ENCODE results near the gene COA6.

COA6 gene

GRCh38 chr1:234373064-234373958, at the start of gene COA6:
COA6 (plus strand) TSS chr1:234373456; CDS start chr1:234373467, 11 bp downstream.
- H3K27me3 ChIP-seq (ENCODE audit: insufficient read depth, insufficient read length) = no peaks in the 10 kb centered on the region
- TF ChIP-seq SUZ12 (IDR thresholded peaks at IDR 0.05; ENCODE audit: extremely low read depth, insufficient read depth, insufficient read length) (no peak), ZNF274 (IDR thresholded peaks at IDR 0.05; ENCODE audit: low read depth, low read length) (no peak), YY1 (IDR thresholded peaks at IDR 0.05; ENCODE audit: insufficient read depth, insufficient read length) (no peak)
- H3K36me3 ChIP-seq (ENCODE audit: insufficient read depth, insufficient read length, low read length) = peaks cover 38% of the 10 kb centered on the region
- peak within 1 kb of the TSS; percentile 82 for H3K4me3 ChIP-seq (ENCODE audit: insufficient read length, low read depth)
- H3K4me1 ChIP-seq (ENCODE audit: insufficient read depth, insufficient read length) = no peaks in the 10 kb centered on the region
- peak within 1 kb of the TSS; percentile 83 for H3K9ac ChIP-seq (ENCODE audit: insufficient read length, low read depth)
- peak; percentile 96 for DNase-seq (ENCODE audit: low read depth, low spot score)
- no peaks in the 10 kb centered on the region for H3K9me3 ChIP-seq (ENCODE audit: insufficient read depth, low read length)

DNA sequence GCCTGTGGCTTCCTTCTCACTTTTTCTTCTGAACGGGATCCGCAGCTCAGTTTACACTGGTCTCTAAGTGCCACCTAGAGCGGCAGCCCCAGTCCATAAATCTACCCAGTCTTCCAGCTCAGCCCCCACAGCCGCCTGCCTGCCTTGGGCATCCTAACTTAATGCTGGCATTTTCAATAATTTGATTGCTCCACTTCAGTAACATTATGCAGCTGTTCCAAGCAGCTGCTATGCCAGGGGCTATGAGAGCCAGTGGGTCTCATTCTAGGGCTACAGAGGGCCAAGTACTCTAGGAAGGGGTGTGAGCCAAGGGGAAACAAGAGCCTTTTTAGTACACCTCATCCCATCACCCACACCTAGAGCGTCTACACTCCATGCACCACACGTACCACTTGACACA, 48.4 kb upstream of the COA6 start:
- Histone ChIP-seq H3K9me3 (ENCODE audit: insufficient read depth, low read length) (no peaks in the 10 kb centered on the region), H3K36me3 (ENCODE audit: insufficient read depth, insufficient read length, low read length) (no peaks in the 10 kb centered on the region), H3K27me3 (ENCODE audit: insufficient read depth, insufficient read length) (peaks cover 14% of the 10 kb centered on the region), H3K4me3 (ENCODE audit: insufficient read length, low read depth) (no peak overlapping the region), H3K9ac (ENCODE audit: insufficient read length, low read depth) (no peak overlapping the region), H3K4me1 (ENCODE audit: insufficient read depth, insufficient read length) (no peaks in the 10 kb centered on the region)
- no peak for TF ChIP-seq YY1 (IDR thresholded peaks at IDR 0.05; ENCODE audit: insufficient read depth, insufficient read length)
- TF ChIP-seq SUZ12 (IDR thresholded peaks at IDR 0.05; ENCODE audit: extremely low read depth, insufficient read depth, insufficient read length) = no peak
- no peak for TF ChIP-seq ZNF274 (IDR thresholded peaks at IDR 0.05; ENCODE audit: low read depth, low read length)
- no peak for DNase-seq (ENCODE audit: low read depth, low spot score)

DNA sequence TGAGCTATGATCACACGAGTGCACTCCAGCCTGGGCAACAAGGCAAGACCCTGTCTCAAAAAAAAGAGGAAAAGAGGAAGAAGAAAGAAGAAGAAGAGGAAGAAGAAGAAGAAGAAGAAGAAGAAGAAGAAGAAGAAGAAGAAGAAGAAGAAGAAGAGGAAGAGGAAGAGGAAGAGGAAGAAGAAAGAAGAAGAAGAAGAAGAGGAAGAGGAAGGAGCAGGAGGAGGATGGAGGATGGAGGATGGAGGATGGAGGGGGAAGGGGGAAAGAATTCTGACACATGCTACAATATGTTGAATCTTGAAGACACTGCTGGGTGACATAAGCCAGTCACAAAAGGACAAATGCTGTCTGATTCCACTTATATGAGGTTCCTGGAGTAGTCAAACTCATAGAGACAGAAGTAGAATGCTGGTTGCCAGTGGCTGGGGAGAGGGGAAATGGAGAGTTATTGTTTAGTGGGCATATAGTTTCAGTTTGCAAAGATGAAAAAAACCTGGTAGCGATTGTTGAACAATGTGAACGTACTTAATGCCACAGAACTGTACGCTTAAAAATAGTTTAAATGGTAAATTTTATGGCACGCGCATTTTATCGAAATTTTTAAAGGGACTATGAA, 47.3 kb upstream of the COA6 start:
- H3K36me3 ChIP-seq (ENCODE audit: insufficient read depth, insufficient read length, low read length) = no peaks in the 10 kb centered on the region
- no peak for TF ChIP-seq SUZ12 (IDR thresholded peaks at IDR 0.05; ENCODE audit: extremely low read depth, insufficient read depth, insufficient read length)
- no peak for TF ChIP-seq YY1 (IDR thresholded peaks at IDR 0.05; ENCODE audit: insufficient read depth, insufficient read length)
- no peak for TF ChIP-seq ZNF274 (IDR thresholded peaks at IDR 0.05; ENCODE audit: low read depth, low read length)
- H3K4me1 ChIP-seq (ENCODE audit: insufficient read depth, insufficient read length) = no peaks in the 10 kb centered on the region
- no peaks in the 10 kb centered on the region for H3K9me3 ChIP-seq (ENCODE audit: insufficient read depth, low read length)
- DNase-seq (ENCODE audit: low read depth, low spot score) = no peak
- H3K9ac ChIP-seq (ENCODE audit: insufficient read length, low read depth) = no peak overlapping the region
- H3K27me3 ChIP-seq (ENCODE audit: insufficient read depth, insufficient read length) = peaks cover 14% of the 10 kb centered on the region
- H3K4me3 ChIP-seq (ENCODE audit: insufficient read length, low read depth) = no peak overlapping the region

DNA sequence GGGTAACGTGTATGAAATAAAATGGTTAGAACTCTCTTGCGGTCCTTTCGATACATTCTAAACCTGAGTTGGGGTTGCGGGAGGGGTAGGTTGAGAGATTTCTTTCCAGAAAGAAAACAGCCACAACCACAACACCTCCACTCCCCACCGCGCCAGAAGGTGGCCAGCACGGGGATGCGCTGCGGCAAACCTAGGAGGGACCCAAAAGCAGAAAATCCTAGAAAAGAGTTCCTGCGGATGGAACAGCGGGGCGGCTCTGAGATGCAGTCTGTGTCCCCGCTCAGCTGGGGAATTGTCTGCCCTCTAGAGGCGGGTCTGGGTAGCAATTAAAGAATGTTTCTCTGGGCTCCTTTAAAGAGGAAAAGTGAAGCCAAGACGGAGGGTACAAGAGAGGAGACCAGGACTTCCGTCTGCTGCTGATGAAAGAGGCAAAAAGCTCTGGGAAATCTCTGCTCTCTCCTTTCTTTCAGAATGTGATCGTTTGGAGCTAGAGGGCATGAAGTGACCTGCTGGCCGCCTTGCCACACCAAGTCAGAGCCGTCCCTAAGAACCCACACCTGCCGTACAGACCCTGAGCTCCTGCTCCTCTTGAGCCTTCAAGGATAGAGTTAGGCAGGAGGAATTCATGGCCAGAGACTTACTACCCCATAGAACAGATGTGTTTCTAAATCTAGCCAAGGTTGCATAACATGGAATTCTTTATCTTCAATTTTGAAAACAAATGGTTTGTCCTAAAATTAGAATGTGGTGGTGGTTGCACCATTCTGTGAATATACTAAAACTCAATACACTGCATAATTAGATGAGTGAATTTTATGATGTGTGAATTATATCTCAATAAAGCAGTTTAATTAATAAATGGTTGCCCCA, 46.5 kb upstream of the COA6 start:
- DNase-seq (ENCODE audit: low read depth, low spot score) = peak; percentile 76
- peaks cover 14% of the 10 kb centered on the region for H3K27me3 ChIP-seq (ENCODE audit: insufficient read depth, insufficient read length)
- no peak overlapping the region for H3K9ac ChIP-seq (ENCODE audit: insufficient read length, low read depth)
- no peaks in the 10 kb centered on the region for H3K9me3 ChIP-seq (ENCODE audit: insufficient read depth, low read length)
- no peaks in the 10 kb centered on the region for H3K4me1 ChIP-seq (ENCODE audit: insufficient read depth, insufficient read length)
- no peak overlapping the region for H3K4me3 ChIP-seq (ENCODE audit: insufficient read length, low read depth)
- no peaks in the 10 kb centered on the region for H3K36me3 ChIP-seq (ENCODE audit: insufficient read depth, insufficient read length, low read length)
- TF ChIP-seq SUZ12 (IDR thresholded peaks at IDR 0.05; ENCODE audit: extremely low read depth, insufficient read depth, insufficient read length) (no peak), YY1 (IDR thresholded peaks at IDR 0.05; ENCODE audit: insufficient read depth, insufficient read length) (no peak), ZNF274 (IDR thresholded peaks at IDR 0.05; ENCODE audit: low read depth, low read length) (no peak)

GRCh38 chr1:234327577-234328164, 45.6 kb upstream of the COA6 start:
- H3K27me3 ChIP-seq (ENCODE audit: insufficient read depth, insufficient read length) = peaks cover 14% of the 10 kb centered on the region
- TF ChIP-seq SUZ12 (IDR thresholded peaks at IDR 0.05; ENCODE audit: extremely low read depth, insufficient read depth, insufficient read length) (no peak), YY1 (IDR thresholded peaks at IDR 0.05; ENCODE audit: insufficient read depth, insufficient read length) (no peak), ZNF274 (IDR thresholded peaks at IDR 0.05; ENCODE audit: low read depth, low read length) (no peak)
- no peak overlapping the region for H3K9ac ChIP-seq (ENCODE audit: insufficient read length, low read depth)
- DNase-seq (ENCODE audit: low read depth, low spot score) = no peak
- no peak overlapping the region for H3K4me3 ChIP-seq (ENCODE audit: insufficient read length, low read depth)
- no peaks in the 10 kb centered on the region for H3K9me3 ChIP-seq (ENCODE audit: insufficient read depth, low read length)
- H3K4me1 ChIP-seq (ENCODE audit: insufficient read depth, insufficient read length) = no peaks in the 10 kb centered on the region
- no peaks in the 10 kb centered on the region for H3K36me3 ChIP-seq (ENCODE audit: insufficient read depth, insufficient read length, low read length)

DNA sequence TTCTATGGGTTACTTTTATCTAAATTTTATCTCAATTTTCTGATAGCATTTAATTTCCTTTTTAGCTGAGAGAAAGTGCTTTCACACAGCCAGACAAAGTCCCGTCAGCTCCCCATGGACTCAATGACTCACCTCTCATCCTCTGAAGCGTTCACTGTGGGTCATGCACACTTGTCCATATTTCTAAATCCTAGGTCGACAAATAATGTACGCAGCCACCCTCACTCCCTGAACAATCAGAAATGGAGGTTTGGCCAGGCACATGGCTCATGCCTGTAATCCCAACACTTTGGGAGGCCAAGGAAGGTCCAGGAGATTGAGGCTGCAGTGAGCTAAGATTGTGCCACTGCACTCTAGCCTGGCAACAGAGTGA, 42.4 kb upstream of the COA6 start:
- no peaks in the 10 kb centered on the region for H3K9me3 ChIP-seq (ENCODE audit: insufficient read depth, low read length)
- no peak overlapping the region for H3K9ac ChIP-seq (ENCODE audit: insufficient read length, low read depth)

More for the DNA sequence above, 42.4 kb upstream of the COA6 start:
- H3K4me3 ChIP-seq (ENCODE audit: insufficient read length, low read depth) = no peak overlapping the region
- no peak for DNase-seq (ENCODE audit: low read depth, low spot score)
- TF ChIP-seq ZNF274 (IDR thresholded peaks at IDR 0.05; ENCODE audit: low read depth, low read length) = no peak
- no peak for TF ChIP-seq YY1 (IDR thresholded peaks at IDR 0.05; ENCODE audit: insufficient read depth, insufficient read length)
- no peak for TF ChIP-seq SUZ12 (IDR thresholded peaks at IDR 0.05; ENCODE audit: extremely low read depth, insufficient read depth, insufficient read length)
- H3K36me3 ChIP-seq (ENCODE audit: insufficient read depth, insufficient read length, low read length) = no peaks in the 10 kb centered on the region
- no peaks in the 10 kb centered on the region for H3K4me1 ChIP-seq (ENCODE audit: insufficient read depth, insufficient read length)
- peaks cover 7% of the 10 kb centered on the region for H3K27me3 ChIP-seq (ENCODE audit: insufficient read depth, insufficient read length)
